Medulla oblongata (tissue), 1 donor: ENCODE measurements around the gene PSMD1.
"Not testable (repeated sequence)": the region's sequence is repeated elsewhere in the genome, so short reads cannot be mapped to it uniquely, and the experiment has no call there.

ENCODE experiments used
- DNase-seq: peaks from one replicate; pipeline ENCODE4 v3.0.0-alpha.2; 2015; ENCODE audit errors: extremely low spot score

Gene PSMD1

GRCh38 chr2:231056453-231057416 lies at the start of gene PSMD1:
TSS of gene PSMD1 (plus strand) at chr2:231056867. CDS start at chr2:231057026, 159 bp downstream.
- peak; percentile 95 for DNase-seq

- no peak for DNase-seq
Observed at GRCh38 chr2:231007286-231008098, 49.2 kb upstream of the PSMD1 start.

- DNase-seq = no peak
Observed at GRCh38 chr2:231008131-231008530, 48.5 kb upstream of the PSMD1 start.

GRCh38 chr2:231009236-231009919 lies 47.3 kb upstream of the PSMD1 start:
- no peak for DNase-seq

GRCh38 chr2:231010201-231010730 lies 46.4 kb upstream of the PSMD1 start:
- no peak for DNase-seq

GRCh38 chr2:231011526-231011925 lies 45.1 kb upstream of the PSMD1 start:
- no peak for DNase-seq

GRCh38 chr2:231012463-231012862 lies 44.2 kb upstream of the PSMD1 start:
- no peak for DNase-seq

- no peak for DNase-seq
Observed at GRCh38 chr2:231013820-231014219, 42.8 kb upstream of the PSMD1 start.

GRCh38 chr2:231015478-231015877 lies 41.2 kb upstream of the PSMD1 start:
- peak; percentile 81 for DNase-seq

GRCh38 chr2:231015926-231016325 lies 40.7 kb upstream of the PSMD1 start:
- peak; percentile 46 for DNase-seq

- no peak for DNase-seq
Observed at GRCh38 chr2:231016566-231017230, 40.0 kb upstream of the PSMD1 start.

GRCh38 chr2:231017231-231017598 lies 39.5 kb upstream of the PSMD1 start:
- DNase-seq = no peak

GRCh38 chr2:231018184-231018583 lies 38.5 kb upstream of the PSMD1 start:
- no peak for DNase-seq

- not testable (repeated sequence) for DNase-seq
Observed at GRCh38 chr2:231025059-231025458, 31.6 kb upstream of the PSMD1 start.

- no peak for DNase-seq
Observed at GRCh38 chr2:231028889-231029288, 27.8 kb upstream of the PSMD1 start.

GRCh38 chr2:231029563-231029962 lies 27.1 kb upstream of the PSMD1 start:
- DNase-seq = no peak

- DNase-seq = no peak
Observed at GRCh38 chr2:231030725-231031124, 25.9 kb upstream of the PSMD1 start.

- no peak for DNase-seq
Observed at GRCh38 chr2:231032575-231033140, 24.0 kb upstream of the PSMD1 start.

GRCh38 chr2:231033147-231034132 lies 23.2 kb upstream of the PSMD1 start:
- DNase-seq = no peak
